HG03521 (cell line): ENCODE data around the gene SPRR1B.
"Not testable (repeated sequence)": the region's sequence is repeated elsewhere in the genome, so short reads cannot be mapped to it uniquely, and the experiment has no call there.

ENCODE experiments used
- ATAC-seq: cut with Tn5 transposase; IDR thresholded peaks from one replicate; pipeline ENCODE4 v1.9.1; 2021; ENCODE audit warnings: mild to moderate bottlenecking, moderate library complexity; ENCODE audit not compliant: unreplicated experiment

SPRR1B gene, protein sequence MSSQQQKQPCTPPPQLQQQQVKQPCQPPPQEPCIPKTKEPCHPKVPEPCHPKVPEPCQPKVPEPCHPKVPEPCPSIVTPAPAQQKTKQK

GRCh38 chr1:153030895-153031294, at the start of gene SPRR1B:
Gene SPRR1B, plus strand, starts transcription at chr1:153031203. Its CDS starts 1,143 bp downstream, at chr1:153032346.
- ATAC-seq = no peak

GRCh38 chr1:152982076-152982475, 48.9 kb upstream of the SPRR1B start:
- no peak for ATAC-seq

- no peak for ATAC-seq
These were observed 47.8 kb upstream of the SPRR1B start for GRCh38 chr1:152983234-152983633.

- no peak for ATAC-seq
These were observed 47.3 kb upstream of the SPRR1B start, which contains the start of gene SPRR1A for GRCh38 chr1:152983743-152984142. Gene SPRR1A, plus strand, starts transcription at chr1:152984081. Its CDS starts 1,150 bp downstream, at chr1:152985231.

DNA sequence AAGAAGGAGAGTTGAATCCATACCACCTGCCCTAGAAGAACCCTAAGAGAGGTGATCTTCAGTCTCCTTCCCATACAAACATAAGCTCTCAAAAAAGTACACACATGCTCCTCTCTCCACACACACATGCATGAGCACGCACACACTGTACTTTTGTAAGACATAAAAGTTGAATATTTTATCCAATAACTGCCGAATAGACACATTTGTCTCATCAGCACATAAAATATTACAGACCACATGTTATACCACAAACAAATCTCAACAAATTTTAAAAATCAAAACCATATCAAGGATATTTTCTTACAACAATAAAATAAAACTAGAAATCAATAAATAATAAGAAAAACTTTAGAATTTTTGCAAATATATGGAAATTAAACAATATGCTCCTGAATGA, 44.4 kb upstream of the SPRR1B start:
- no peak for ATAC-seq

- no peak for ATAC-seq
These were observed 37.8 kb upstream of the SPRR1B start for GRCh38 chr1:152993186-152993585.

DNA sequence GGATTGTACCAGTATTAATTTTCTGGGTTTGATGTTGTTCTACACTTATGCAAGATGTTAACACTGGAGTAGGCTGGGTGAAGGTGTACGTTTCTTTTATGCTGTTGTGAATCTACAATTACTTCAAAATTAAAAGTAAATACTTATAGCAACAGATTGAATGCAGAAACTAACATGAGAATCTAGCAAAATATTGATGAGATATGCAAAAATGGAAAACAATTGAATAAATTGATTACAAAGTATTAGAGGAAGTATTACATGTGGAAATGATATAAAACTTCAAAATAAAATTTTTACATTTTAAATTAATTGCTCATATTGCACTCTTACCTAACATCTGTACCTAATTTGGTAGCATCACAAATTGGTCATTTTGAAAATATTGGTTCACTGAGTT, 35.2 kb upstream of the SPRR1B start:
- no peak for ATAC-seq

DNA sequence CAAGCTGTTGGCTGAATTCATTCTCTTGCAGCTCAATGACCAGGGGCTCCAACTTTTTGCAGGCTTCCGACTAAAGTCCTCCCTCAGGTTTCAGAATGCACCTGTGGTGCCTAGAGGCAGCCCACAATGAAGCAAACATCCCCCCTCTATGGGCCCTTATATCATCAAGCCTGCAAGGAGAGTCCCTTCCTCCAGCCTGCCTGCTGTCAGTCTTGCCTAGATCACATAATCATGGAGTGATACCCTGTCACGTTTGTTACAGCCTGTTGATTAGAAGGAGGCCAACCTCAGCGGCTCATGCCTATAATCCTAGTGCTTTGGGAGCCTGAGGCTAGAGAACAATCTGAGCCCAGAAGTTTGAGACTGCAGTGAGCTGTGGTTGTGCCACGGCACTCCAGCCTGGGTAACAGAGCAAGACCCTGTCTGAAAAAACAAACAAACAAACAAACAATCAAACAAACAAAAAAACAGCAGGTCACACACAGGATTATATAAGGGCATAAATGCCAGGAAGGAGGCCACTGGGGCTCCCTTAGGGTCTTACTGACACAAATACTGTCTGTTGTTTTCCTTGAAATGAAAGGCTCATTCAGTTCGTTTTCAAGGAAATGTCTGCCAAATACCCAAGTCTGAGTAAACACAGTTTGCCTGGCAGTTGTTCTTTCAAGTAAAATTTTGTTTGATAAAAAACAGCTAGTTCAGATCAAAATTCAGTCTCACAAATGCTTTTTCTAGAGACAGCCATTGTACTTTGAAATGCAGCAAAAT, 34.2 kb upstream of the SPRR1B start:
- ATAC-seq = no peak

DNA sequence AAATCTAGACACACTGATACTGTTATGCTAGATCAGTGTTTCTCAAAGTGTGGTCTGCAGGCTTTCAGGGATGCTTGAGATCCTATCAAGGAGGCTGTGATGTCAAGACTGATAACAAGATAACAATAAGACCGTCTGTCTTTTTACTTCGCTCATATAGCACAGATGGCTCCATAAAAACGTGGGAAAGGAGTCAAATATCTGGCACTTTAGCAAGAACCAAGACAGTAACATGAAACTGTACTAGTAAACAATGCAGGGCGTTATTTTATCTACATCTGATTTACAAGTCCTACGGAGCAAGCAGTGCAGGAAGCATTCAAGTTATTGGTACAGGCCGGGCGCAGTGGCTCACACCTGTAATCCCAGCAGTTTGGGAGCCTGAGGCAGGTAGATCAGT, 33.1 kb upstream of the SPRR1B start:
- ATAC-seq = no peak

- no peak for ATAC-seq
These were observed 32.5 kb upstream of the SPRR1B start for GRCh38 chr1:152998476-152998875.

DNA sequence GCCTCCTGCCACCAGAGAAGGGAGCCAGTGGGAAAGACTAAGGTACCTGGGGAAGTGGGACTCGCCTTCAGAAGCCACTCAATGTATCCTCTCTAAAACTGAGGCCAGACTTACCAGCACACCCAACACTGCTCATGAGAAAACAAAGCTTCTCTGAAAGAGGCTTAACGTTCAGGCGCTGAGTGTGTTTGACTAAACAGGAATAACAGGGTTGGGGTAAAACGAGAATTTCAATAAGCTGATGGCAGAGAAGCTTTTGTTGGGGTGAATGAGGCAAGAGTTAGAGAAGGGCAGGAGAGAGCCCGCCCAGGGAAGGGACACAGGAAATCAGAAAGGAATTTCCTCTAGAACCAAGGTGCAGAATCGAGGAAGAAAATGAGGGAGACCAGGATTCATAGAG, 31.2 kb upstream of the SPRR1B start:
- no peak for ATAC-seq

- no peak for ATAC-seq
These were observed 30.7 kb upstream of the SPRR1B start for GRCh38 chr1:153000294-153000693.

GRCh38 chr1:153001382-153001781, 29.6 kb upstream of the SPRR1B start, which contains the start of gene SPRR3:
Gene SPRR3, plus strand, starts transcription at chr1:153001749. Its CDS starts 1,272 bp downstream, at chr1:153003021.
- no peak for ATAC-seq

GRCh38 chr1:153011235-153011758, 19.7 kb upstream of the SPRR1B start:
- ATAC-seq = not testable (repeated sequence)

DNA sequence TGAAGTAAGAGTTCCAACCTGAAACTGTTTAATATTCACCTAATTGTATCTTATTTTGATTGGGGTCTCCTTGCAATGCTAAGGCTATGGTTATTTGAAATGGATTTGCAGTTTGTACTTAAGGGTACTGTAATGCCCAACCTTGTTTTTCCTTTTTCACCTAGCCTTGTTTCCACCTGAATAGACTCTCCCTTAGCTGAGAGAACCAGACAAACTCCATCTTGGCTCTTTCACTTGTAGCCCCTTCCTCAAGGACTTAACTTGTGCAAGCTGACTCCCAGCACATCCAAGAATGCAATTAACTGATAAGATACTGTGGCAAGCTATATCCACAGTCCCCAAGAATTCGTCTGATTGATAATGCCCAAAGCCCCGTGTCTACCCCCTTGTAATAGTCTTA, 9.2 kb upstream of the SPRR1B start:
- ATAC-seq = not testable (repeated sequence)

DNA sequence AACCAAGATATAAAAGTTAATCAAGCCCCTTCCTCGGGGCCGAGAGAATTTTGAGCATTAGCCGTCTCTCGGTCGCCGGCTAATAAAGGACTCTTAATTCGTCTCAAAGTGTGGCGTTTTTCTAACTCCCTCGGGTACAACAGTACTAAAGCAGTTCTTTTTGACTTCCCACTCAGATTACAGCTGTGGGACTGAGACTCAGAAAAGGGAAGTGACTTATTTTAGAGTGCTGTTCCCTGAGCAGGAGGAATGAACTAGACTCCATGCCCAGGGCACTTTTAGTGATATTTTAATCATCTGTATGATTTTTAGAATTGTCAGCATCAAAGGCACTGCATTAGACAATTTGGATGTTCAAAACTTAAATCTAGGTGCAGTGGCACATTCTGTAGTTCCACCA, 8.7 kb upstream of the SPRR1B start:
- ATAC-seq = not testable (repeated sequence)

GRCh38 chr1:153023109-153023508, 7.9 kb upstream of the SPRR1B start:
- no peak for ATAC-seq

- ATAC-seq = no peak
These were observed 6.6 kb upstream of the SPRR1B start for GRCh38 chr1:153024413-153024812.

DNA sequence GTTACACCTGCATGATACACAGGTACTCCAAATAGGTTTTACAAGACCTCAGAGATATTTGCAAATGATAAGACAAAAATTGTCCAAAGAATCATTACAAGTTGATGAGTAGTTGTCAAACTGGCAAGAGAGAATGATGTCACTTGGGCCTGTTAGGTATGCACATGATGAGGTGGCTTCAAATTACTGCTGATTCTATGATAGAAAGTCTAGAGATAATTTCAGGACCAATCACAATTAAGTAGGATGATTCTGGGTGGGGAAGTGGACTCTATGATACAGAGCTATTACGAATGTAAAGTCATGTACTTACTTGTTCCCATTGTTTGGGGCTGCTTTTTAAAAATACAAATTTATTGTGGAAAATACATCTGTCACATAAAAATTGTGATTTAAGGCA, 5.2 kb upstream of the SPRR1B start:
- no peak for ATAC-seq

DNA sequence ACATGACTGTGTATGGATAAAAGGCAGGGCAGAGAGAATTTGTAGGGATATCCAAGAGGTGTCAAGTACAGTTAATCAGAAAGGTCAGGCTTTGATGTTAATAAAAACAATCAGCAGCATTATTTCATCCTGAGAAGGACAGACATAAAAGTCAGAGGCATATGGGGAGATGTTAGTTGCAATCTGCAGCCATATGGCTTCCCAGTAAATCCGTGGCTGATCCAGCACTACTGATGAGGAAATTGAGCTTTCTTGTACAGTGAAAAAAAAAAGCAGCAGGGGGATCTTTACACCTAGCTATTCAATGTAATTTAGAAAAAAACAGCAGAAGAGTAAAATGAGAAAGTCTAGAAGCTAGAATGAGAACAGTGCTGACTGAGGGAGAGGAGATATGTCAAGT, 2.2 kb upstream of the SPRR1B start:
- ATAC-seq = no peak

DNA sequence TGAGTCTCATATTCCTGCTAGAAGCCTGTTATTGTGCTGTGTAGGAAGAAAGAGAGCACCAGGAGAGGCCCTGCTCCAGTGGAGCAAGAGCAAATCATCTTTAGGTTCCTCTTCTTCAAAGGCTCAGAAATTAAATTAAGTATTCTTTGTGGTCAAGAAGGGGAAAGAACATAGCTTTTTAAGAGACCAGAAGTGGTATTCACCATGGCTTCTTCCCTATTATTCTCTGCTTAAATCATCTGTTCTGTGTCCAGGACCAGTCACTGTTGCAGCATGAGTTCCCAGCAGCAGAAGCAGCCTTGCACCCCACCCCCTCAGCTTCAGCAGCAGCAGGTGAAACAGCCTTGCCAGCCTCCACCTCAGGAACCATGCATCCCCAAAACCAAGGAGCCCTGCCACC, 1.1 kb downstream of the SPRR1B start:
- ATAC-seq = no peak

- no peak for ATAC-seq
These were observed 1.8 kb downstream of the SPRR1B start for GRCh38 chr1:153032677-153033308.
